ENCODE results near the gene HOXD4.

DNA sequence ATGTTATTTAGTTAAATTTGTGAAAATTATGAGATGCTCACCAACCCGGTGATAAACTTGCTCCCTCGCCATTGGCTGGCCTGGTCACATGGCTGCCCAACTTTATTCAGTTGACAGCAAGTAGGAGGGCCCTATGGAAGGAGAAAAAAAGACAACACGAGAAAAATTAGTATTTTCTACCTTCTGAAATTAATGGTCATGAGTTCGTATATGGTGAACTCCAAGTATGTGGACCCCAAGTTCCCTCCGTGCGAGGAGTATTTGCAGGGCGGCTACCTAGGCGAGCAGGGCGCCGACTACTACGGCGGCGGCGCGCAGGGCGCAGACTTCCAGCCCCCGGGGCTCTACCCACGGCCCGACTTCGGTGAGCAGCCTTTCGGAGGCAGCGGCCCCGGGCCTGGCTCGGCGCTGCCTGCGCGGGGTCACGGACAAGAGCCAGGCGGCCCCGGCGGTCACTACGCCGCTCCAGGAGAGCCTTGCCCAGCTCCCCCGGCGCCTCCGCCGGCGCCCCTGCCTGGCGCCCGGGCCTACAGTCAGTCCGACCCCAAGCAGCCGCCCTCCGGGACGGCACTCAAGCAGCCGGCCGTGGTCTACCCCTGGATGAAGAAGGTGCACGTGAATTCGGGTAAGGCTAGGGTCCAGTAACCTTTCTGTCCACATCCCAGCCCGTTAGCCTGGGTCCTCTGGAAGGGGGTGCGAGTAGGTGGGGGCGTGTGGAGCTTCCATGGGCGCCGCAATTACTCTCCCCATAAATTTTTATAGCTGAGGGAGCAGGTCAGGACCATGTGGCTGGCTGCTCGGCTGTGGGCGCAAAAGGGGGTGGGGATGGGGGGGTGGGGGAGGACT is at the start of gene HOXD4:
- TF ChIP-seq ESRRA (CRISPR knock-in tag; IDR thresholded peaks at IDR 0.05; ENCODE audit: borderline replicate concordance), result no peak
- 0 out of 2 replicates have a peak, but pooled peaks have one; percentile 26 for TF ChIP-seq NFYB (CRISPR knock-in tag; conservative IDR thresholded peaks at IDR 0.05; ENCODE audit: low read depth)
- TF ChIP-seq, protein P1, sequence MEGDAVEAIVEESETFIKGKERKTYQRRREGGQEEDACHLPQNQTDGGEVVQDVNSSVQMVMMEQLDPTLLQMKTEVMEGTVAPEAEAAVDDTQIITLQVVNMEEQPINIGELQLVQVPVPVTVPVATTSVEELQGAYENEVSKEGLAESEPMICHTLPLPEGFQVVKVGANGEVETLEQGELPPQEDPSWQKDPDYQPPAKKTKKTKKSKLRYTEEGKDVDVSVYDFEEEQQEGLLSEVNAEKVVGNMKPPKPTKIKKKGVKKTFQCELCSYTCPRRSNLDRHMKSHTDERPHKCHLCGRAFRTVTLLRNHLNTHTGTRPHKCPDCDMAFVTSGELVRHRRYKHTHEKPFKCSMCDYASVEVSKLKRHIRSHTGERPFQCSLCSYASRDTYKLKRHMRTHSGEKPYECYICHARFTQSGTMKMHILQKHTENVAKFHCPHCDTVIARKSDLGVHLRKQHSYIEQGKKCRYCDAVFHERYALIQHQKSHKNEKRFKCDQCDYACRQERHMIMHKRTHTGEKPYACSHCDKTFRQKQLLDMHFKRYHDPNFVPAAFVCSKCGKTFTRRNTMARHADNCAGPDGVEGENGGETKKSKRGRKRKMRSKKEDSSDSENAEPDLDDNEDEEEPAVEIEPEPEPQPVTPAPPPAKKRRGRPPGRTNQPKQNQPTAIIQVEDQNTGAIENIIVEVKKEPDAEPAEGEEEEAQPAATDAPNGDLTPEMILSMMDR (IDR thresholded peaks at IDR 0.05), result no peak
- TF ChIP-seq, protein P2, sequence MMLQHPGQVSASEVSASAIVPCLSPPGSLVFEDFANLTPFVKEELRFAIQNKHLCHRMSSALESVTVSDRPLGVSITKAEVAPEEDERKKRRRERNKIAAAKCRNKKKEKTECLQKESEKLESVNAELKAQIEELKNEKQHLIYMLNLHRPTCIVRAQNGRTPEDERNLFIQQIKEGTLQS (CRISPR knock-in tag; conservative IDR thresholded peaks at IDR 0.05), result no peak
- TF ChIP-seq TCF7 (CRISPR knock-in tag; IDR thresholded peaks at IDR 0.05; ENCODE audit: low read depth), result no peak
- TF ChIP-seq SP1 (CRISPR knock-in tag; conservative IDR thresholded peaks at IDR 0.05), result no peak
- TF ChIP-seq JUN (CRISPR knock-in tag; IDR thresholded peaks at IDR 0.05), result no peak
- TF ChIP-seq FOXP1 (CRISPR knock-in tag; IDR thresholded peaks at IDR 0.05; ENCODE audit: borderline replicate concordance), result no peak
- TF ChIP-seq, protein P3, sequence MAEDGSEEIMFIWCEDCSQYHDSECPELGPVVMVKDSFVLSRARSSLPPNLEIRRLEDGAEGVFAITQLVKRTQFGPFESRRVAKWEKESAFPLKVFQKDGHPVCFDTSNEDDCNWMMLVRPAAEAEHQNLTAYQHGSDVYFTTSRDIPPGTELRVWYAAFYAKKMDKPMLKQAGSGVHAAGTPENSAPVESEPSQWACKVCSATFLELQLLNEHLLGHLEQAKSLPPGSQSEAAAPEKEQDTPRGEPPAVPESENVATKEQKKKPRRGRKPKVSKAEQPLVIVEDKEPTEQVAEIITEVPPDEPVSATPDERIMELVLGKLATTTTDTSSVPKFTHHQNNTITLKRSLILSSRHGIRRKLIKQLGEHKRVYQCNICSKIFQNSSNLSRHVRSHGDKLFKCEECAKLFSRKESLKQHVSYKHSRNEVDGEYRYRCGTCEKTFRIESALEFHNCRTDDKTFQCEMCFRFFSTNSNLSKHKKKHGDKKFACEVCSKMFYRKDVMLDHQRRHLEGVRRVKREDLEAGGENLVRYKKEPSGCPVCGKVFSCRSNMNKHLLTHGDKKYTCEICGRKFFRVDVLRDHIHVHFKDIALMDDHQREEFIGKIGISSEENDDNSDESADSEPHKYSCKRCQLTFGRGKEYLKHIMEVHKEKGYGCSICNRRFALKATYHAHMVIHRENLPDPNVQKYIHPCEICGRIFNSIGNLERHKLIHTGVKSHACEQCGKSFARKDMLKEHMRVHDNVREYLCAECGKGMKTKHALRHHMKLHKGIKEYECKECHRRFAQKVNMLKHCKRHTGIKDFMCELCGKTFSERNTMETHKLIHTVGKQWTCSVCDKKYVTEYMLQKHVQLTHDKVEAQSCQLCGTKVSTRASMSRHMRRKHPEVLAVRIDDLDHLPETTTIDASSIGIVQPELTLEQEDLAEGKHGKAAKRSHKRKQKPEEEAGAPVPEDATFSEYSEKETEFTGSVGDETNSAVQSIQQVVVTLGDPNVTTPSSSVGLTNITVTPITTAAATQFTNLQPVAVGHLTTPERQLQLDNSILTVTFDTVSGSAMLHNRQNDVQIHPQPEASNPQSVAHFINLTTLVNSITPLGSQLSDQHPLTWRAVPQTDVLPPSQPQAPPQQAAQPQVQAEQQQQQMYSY (CRISPR knock-in tag; IDR thresholded peaks at IDR 0.05), result no peak
- TF ChIP-seq ELF4 (CRISPR knock-in tag; IDR thresholded peaks at IDR 0.05; ENCODE audit: low read depth), result no peak
- no peak for TF ChIP-seq ZNF263 (CRISPR knock-in tag; IDR thresholded peaks at IDR 0.05; ENCODE audit: low read depth)
- TF ChIP-seq, protein P4, sequence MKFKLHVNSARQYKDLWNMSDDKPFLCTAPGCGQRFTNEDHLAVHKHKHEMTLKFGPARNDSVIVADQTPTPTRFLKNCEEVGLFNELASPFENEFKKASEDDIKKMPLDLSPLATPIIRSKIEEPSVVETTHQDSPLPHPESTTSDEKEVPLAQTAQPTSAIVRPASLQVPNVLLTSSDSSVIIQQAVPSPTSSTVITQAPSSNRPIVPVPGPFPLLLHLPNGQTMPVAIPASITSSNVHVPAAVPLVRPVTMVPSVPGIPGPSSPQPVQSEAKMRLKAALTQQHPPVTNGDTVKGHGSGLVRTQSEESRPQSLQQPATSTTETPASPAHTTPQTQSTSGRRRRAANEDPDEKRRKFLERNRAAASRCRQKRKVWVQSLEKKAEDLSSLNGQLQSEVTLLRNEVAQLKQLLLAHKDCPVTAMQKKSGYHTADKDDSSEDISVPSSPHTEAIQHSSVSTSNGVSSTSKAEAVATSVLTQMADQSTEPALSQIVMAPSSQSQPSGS (CRISPR knock-in tag; IDR thresholded peaks at IDR 0.05; ENCODE audit: borderline replicate concordance, low read depth), result no peak
- TF ChIP-seq CREM (CRISPR knock-in tag; IDR thresholded peaks at IDR 0.05), result no peak
